Middle frontal gyrus (tissue), 1 donor: ENCODE measurements around the gene EIF3D.

Experiments
- DNase-seq: peaks from one replicate; pipeline ENCODE4 v3.0.0-alpha.2; 2015; ENCODE audit warnings: low spot score; ENCODE audit errors: extremely low spot score

Gene EIF3D

DNA sequence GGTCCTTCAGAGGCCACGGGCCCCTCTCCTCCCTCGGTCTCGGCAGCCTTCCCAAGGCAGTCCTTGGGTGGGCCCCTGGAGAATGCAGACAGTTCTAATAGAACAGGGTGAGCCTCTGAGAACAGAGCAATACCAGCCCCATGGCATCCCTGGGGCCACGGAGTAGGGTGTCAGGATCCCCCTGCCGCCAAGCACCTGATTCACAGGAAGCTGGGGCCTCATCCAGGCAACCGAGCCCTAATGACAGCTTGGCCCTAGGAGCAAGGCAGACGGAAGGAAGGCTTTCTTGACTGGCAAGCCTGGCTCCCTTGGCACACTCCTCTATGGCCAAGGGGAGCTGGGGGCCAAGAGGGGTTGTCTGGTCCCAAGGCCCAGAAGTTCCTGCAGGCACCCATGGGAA lies 62.7 kb downstream of the EIF3D start:
- no peak for DNase-seq

DNA sequence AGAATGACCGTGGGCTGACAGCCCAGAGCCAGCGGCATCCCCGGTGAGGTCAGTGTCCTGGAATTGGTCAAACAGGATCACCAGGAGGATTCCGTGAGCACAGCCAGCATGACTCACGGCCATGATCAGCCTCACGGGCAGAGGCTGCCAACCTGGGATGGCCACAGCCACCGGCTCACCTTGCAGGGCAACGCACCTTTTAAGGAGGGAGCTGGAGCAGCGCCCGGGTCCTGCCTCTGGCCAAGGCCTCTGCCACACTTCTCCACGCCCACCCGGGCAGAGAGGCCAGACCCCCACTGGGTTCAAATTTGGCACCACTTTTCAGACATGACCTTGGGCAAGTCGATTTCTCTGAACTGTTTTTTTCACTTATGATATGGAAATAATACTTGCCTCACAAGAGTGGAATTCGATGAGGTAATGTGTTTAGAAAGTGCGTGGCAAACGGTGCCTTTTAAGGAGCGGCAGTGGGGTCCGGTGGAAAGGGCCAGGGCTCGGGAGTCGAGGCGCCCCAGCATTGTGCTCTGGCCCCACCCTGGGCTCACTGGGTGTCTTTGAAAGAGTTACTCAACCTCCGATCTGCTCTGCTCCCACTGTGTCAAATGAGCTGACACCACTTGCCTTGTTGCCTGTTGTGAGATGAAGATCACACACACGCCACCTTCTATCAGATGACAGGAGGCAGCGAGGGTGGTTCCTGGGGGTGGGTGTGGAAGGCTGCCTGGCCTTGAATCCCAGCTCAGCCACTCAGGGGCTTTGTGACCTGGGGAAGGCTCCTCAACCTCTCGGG lies 63.5 kb downstream of the EIF3D start:
- no peak for DNase-seq

DNA sequence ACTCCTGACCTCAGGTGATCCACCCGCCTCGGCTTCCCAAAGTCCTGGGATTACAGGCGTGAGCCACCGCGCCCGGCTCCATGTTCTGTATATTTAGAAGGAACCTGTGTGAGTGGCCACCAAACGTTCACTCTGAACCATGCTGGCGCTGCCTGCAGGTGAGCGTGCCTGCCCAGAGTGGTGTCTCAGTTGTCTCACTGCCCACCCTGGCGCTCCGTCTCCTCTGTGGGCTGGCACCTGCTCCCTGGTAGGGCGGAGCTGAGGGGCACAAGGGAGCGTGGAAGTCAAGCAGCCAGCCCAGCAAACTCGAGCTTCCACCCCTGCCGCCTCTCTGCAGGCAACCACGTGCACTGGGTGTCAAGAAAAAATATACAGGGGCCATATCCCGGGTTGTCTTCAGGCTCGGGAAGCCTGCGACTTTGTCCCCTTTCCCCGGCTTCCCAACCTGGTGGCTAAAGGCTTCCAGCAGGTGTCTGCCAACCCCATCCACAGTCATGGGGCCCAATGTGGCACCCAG lies 64.2 kb downstream of the EIF3D start:
- DNase-seq = no peak

DNA sequence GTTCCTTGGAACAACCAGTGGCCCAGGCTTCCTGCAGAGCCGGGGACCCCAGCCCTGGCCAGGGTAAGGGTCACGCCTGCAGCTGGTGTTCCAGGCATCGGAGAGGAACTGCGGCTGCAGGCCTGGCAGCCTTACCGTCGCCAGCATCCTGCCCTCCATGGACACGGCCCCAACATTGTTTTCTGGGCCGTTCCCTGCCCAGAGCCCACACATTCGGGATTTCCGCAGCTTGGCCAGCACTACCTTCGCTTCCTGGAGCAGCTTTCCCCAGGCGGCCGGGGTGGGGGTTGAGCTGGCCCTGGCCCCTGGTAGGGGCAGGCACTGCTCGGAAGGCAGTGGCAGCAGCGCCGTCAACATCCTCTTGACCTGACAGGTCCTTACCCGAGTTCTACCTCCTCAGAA lies 65.2 kb downstream of the EIF3D start:
- no peak for DNase-seq

DNA sequence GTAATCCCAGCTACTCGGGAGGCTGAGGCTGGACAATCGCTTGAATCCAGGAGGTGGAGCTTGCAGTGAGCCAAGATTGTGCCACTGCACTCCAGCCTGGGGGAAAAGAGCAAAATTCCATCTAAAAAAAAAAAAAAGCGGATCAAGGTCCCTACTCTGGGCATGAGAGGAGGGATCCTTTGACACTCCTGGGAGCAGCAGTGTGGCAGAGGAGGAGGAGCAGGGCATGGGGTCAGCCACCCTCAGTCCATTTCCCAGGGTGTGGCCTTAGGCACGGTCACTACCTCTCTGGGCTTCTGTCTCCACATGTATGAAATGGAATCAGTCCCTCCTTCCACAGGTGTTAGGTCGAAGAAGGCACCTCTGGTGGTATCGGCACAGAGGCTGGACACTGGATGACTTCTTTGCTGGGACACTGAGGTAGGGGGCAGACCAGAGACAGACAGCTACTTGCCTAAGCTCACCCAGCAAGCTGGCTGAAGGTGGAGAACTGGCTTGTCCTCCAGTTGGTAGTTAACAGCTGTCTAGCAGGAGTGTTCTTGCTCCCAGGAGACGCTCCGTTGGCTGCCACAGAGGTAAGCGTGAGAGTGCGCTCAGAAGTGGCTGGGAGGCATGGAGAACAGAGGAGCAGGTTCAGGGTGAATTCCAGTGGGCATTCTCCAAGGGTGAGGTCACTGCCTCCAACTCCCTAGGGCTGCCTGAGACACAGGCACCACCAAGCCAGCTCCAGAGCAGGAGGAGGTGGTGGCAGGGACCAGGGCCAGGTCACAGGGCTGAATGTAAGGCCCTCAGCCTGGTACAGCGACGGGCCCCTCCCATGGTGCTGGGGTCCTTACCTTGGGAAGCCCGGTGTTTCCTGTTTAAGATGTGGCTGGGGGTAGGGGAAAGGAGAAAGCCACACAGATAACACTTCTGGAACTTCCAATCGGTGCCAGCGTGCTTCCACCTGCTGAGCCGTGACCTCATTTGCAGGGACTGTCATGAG lies 67.0 kb downstream of the EIF3D start:
- no peak for DNase-seq
